ENCODE measurements around the gene NDUFA11. TPM values are rescaled to one million over a fixed set of nuclear protein-coding genes. Genes with fewer than 3 reads are reported as not detected.

Gene NDUFA11
- total and polyA plus RNA-seq, 2 of the 4 experiments (the other 2 are of a cell fraction), result 375 to 1,276 TPM

DNA sequence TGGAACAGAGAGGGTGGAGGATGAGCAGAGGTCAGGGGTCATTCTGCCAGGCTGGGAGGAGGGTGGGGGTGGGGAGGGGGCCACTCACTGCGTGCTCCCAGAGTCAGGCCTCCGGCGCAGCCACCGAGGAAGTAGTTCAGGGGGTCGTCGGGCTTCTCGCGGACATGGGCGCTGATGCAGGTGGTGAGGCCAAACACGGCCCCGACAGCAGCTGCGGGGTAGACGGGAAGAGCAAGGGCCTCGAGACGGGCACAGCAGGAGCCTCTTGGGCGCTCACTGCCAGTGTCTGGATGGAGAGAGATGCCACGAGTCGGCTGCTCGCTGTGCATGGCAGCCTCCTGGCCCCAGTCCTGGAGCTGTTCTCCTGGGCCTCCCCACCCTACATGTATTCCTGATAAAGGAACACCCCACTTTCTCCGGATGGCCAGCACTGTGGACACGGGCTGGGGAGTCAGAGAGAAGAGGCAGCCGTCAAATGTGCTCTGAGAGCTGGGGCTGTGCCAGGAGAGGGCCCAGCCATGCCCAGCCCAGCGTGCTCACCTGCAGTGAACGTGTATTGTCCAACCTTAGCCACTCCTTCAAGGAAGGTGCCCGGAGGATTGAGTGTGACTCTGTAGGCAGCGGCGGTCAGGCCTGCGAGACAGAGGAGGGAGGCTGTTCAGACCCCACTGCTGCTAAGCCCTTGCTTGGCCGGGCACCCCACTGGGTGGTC, 7.1 kb downstream of the NDUFA11 start:
- no peak overlapping the region for H2AK5ac ChIP-seq (ENCODE audit: low read depth, low read length)
- no peak overlapping the region for H3K4ac ChIP-seq (ENCODE audit: low read depth, low read length)
- no peaks in the 10 kb centered on the region for H3K9me1 ChIP-seq (ENCODE audit: insufficient read depth, low read length)
- H3K56ac ChIP-seq (ENCODE audit: extremely low read depth, insufficient read depth, low read length), result no peak overlapping the region
- peaks cover 8% of the 10 kb centered on the region for H3K4me1 ChIP-seq (ENCODE audit: control insufficient read depth, insufficient read depth, low read length)
- H2BK20ac ChIP-seq (ENCODE audit: low read depth, low read length), result no peak overlapping the region
- no peak overlapping the region for H3K18ac ChIP-seq (ENCODE audit: low read depth, low read length)
- no peak overlapping the region for H4K5ac ChIP-seq (ENCODE audit: low read depth, low read length)
- H3K36me3 ChIP-seq (ENCODE audit: control insufficient read depth, insufficient read depth, low read length), result peaks cover 25% of the 10 kb centered on the region; the same call in 1 of the 2 replicates
- H3K9me3 ChIP-seq (ENCODE audit: control insufficient read depth, insufficient read depth, low read length), result no peaks in the 10 kb centered on the region
- no peak for TF ChIP-seq RAD21 (IDR thresholded peaks at IDR 0.05; ENCODE audit: low read length)
- no peak for TF ChIP-seq FOS (IDR thresholded peaks at IDR 0.05; ENCODE audit: low read depth, low read length)
- TF ChIP-seq RFX5 (IDR thresholded peaks at IDR 0.05; ENCODE audit: low read depth, low read length), result no peak
- TF ChIP-seq SMC3 (IDR thresholded peaks at IDR 0.05; ENCODE audit: low read depth, low read length), result no peak
- TF ChIP-seq BHLHE40 (IDR thresholded peaks at IDR 0.05; ENCODE audit: low read depth, low read length), result no peak
- TF ChIP-seq RCOR1 (IDR thresholded peaks at IDR 0.05; ENCODE audit: insufficient replicate concordance, low read length), result no peak
- no peak for TF ChIP-seq MXI1 (IDR thresholded peaks at IDR 0.05; ENCODE audit: borderline replicate concordance, low read depth, low read length)
- H3K14ac ChIP-seq (replicated peaks; ENCODE audit: low read depth, low read length), result no peak overlapping the region
- H3K27ac ChIP-seq (ENCODE audit: insufficient read depth, low read length), result no peak overlapping the region
- DNase-seq, result no peak
- H4K91ac ChIP-seq (ENCODE audit: insufficient read depth, low read depth, low read length), result no peak overlapping the region
- peaks cover 7 to 31% of the 10 kb centered on the region in 2 experiments; a peak in 3 of 4 replicates for H3K79me1 ChIP-seq (ENCODE audit: low read depth in 1 of 2, low read length in 2 of 2)
- H2AFZ ChIP-seq (replicated peaks; ENCODE audit: low read length, poor library complexity), result no peak overlapping the region
- H2BK120ac ChIP-seq (ENCODE audit: low read depth, low read length), result no peak overlapping the region
- H3K4me3 ChIP-seq (ENCODE audit: insufficient read depth, low read depth, low read length), result no peak overlapping the region
- no peak overlapping the region for H3K4me2 ChIP-seq (ENCODE audit: low read depth, low read length)
- in situ Hi-C loops (cut with MboI; ENCODE audit: low sequenced_read_pairs), result no loop called here
- no TSS peak for BruUV-seq (replicated peaks)
- intact Hi-C loops (cut with micrococcal nuclease), result no loop called here
- POLR2A ChIA-PET (ENCODE audit: unreplicated experiment), result no interaction called here
- H4K20me1 ChIP-seq (ENCODE audit: insufficient read depth, low read length), result peaks cover 36% of the 10 kb centered on the region
- CTCF ChIA-PET, result no interaction called here
- no peak overlapping the region for H4K8ac ChIP-seq (ENCODE audit: low read depth in 2 of 2, low read length in 2 of 2)
- no peak overlapping the region for H2AK9ac ChIP-seq (replicated peaks; ENCODE audit: low read depth, low read length, poor library complexity)
- no peaks in the 10 kb centered on the region for H3K27me3 ChIP-seq (ENCODE audit: control insufficient read depth, insufficient read depth, low read length)
- H3K9ac ChIP-seq (ENCODE audit: low read depth, low read length), result no peak overlapping the region
- dilution Hi-C loops (cut with HindIII; ENCODE audit: low sequenced_read_pairs, unreplicated experiment), result no loop called here
- no peak overlapping the region for H3K23ac ChIP-seq (ENCODE audit: low read depth, low read length)
- H2BK15ac ChIP-seq (ENCODE audit: low read depth, low read length), result no peak overlapping the region
- ATAC-seq (ENCODE audit: low read depth), result no peak
- 90% methylated on average over 16 of the region's 29 CpGs; no CpG with 5 or more reads in 1 of the 2 experiments for WGBS, 2 experiments (ENCODE audit: extremely low coverage in 2 of 2, insufficient read length in 1 of 2)
- no peak overlapping the region for H2BK5ac ChIP-seq (ENCODE audit: low read depth, low read length, poor library complexity, severe bottlenecking)
